Upper lobe of left lung (tissue), 4 donors: Measurements from ENCODE around the gene SPATA32.

Source experiments
- CTCF ChIP-seq, 6 experiments: fragments of 450-650 bp in 4 of 6; fragments of 200-600 bp in 2 of 6; sonication (generic) in 2 of 6; IDR thresholded peaks; one replicate each; pipeline ENCODE4 v1.5.1; 2016 to 2019; ENCODE audit warnings: antibody characterized with exemption in 6 of 6
- EP300 ChIP-seq, 4 donors: sonication (generic); formaldehyde crosslinking; IDR thresholded peaks; one replicate each; pipeline ENCODE4 v1.5.1; 2017; ENCODE audit warnings: antibody characterized with exemption in 4 of 4, control low read depth in 2 of 4
- POLR2A ChIP-seq, 4 donors: fragments of 450-650 bp; IDR thresholded peaks; one replicate each; pipeline ENCODE4 v1.5.1; 2016 to 2017; ENCODE audit warnings: antibody characterized with exemption in 4 of 4, mild to moderate bottlenecking in 2 of 4
- POLR2AphosphoS5 ChIP-seq, 2 donors: sonication (generic); formaldehyde crosslinking; IDR thresholded peaks; one replicate each; pipeline ENCODE4 v1.5.1; 2017; ENCODE audit warnings: antibody characterized with exemption in 2 of 2

- TF ChIP-seq CTCF (IDR thresholded peaks at IDR 0.05) (peak in 5 of 6 experiments; percentile 16 to 47 (median 33)), POLR2A (IDR thresholded peaks at IDR 0.05) (no peak), EP300 (IDR thresholded peaks at IDR 0.05) (no peak), POLR2AphosphoS5 (IDR thresholded peaks at IDR 0.05) (no peak)
Measured at GRCh38 chr17:45231481-45232116, 30.3 kb downstream of the SPATA32 start.
